ENCODE results near the gene SKAP2.

DNA sequence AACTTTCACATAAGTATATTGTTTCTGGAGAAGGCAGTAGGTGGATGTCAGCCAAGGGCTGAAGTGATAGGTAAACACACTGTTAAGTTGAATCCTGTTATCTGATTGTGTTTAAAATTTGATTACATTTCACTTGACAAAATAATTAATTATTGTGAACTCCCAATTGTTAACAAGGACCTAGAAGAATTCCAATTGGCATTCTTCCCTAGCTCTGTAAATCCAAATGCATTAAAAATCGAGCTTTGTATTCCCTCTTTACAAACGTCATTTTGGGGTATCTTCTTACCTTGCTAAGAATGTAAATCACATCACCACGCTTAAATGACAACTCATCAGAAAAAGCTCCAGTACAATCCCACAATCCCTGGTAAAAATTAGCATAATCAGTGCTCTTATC is 179.9 kb downstream of the SKAP2 start:
- TF ChIP-seq, protein P1, sequence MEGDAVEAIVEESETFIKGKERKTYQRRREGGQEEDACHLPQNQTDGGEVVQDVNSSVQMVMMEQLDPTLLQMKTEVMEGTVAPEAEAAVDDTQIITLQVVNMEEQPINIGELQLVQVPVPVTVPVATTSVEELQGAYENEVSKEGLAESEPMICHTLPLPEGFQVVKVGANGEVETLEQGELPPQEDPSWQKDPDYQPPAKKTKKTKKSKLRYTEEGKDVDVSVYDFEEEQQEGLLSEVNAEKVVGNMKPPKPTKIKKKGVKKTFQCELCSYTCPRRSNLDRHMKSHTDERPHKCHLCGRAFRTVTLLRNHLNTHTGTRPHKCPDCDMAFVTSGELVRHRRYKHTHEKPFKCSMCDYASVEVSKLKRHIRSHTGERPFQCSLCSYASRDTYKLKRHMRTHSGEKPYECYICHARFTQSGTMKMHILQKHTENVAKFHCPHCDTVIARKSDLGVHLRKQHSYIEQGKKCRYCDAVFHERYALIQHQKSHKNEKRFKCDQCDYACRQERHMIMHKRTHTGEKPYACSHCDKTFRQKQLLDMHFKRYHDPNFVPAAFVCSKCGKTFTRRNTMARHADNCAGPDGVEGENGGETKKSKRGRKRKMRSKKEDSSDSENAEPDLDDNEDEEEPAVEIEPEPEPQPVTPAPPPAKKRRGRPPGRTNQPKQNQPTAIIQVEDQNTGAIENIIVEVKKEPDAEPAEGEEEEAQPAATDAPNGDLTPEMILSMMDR (IDR thresholded peaks at IDR 0.05): no peak
- no peak for TF ChIP-seq POLR2A (IDR thresholded peaks at IDR 0.05)
